ENCODE measurements around the gene ZNF213. TPM values are rescaled to one million over a fixed set of nuclear protein-coding genes. Genes with fewer than 3 reads are reported as not detected.

Gene ZNF213
- total and polyA plus RNA-seq, 10 donors = 2.4 to 11.4 (median 7.7) TPM

GRCh38 chr16:3149630-3150345, 15.0 kb downstream of the ZNF213 start:
- intact Hi-C loops (cut with DNase I; ENCODE audit: low total_unique reads) = no loop called here
- Histone ChIP-seq H3K4me1 (peaks cover 6 to 64% (median 44%) of the 10 kb centered on the region in 6 donors), H3K4me3 (peak overlapping the region; percentile 52 to 74 (median 64)), H3K27me3 (replicated peaks in 1 of 7) (peaks cover 0 to 24% (median 0%) of the 10 kb centered on the region in 7 donors), H3K36me3 (no peaks in the 10 kb centered on the region), H3K27ac (peak overlapping the region; percentile 73 to 87 (median 82)), H3K9me3 (peaks cover 0 to 17% (median 11%) of the 10 kb centered on the region in 8 donors)
- peak; percentile 90 for DNase-seq
- 0 to 6% (median 4%) methylated on average over 24 to 41 of the region's 41 CpGs for WGBS, 5 donors
- TF ChIP-seq POLR2AphosphoS5 (IDR thresholded peaks at IDR 0.05) = peak in 1 of 3 donors; percentile 50
- peak in 9 of 11 experiments; percentile 8 to 55 (median 40) for TF ChIP-seq CTCF (IDR thresholded peaks at IDR 0.05 in 8 of 11, conservative IDR thresholded peaks at IDR 0.05 in 3 of 11)
- TF ChIP-seq POLR2A (IDR thresholded peaks at IDR 0.05) = no peak

GRCh38 chr16:3150346-3151218, 15.8 kb downstream of the ZNF213 start:
- Histone ChIP-seq H3K4me1 (peaks cover 6 to 57% (median 38%) of the 10 kb centered on the region in 6 donors), H3K36me3 (no peaks in the 10 kb centered on the region), H3K27me3 (replicated peaks in 1 of 7) (peaks cover 0 to 24% (median 0%) of the 10 kb centered on the region in 7 donors), H3K27ac (peak overlapping the region; percentile 73 to 87 (median 82)), H3K4me3 (peak overlapping the region; percentile 52 to 74 (median 64)), H3K9me3 (peaks cover 0 to 25% (median 17%) of the 10 kb centered on the region in 8 donors)
- 1 to 3% (median 1%) methylated on average over 30 to 62 of the region's 62 CpGs for WGBS, 5 donors
- intact Hi-C loops (cut with DNase I; ENCODE audit: low total_unique reads) = no loop called here
- DNase-seq = peak; percentile 98
- no peak for TF ChIP-seq POLR2A (IDR thresholded peaks at IDR 0.05)
- TF ChIP-seq POLR2AphosphoS5 (IDR thresholded peaks at IDR 0.05) = peak; percentile 64 to 80 (median 76)
- TF ChIP-seq CTCF (IDR thresholded peaks at IDR 0.05 in 8 of 11, conservative IDR thresholded peaks at IDR 0.05 in 3 of 11) = peak in 1 of 11 experiments; percentile 12

GRCh38 chr16:3152027-3152276, 17.1 kb downstream of the ZNF213 start:
- H3K27me3 ChIP-seq (replicated peaks in 1 of 7) = peaks cover 0 to 24% (median 0%) of the 10 kb centered on the region in 7 donors
- H3K4me3 ChIP-seq = peak overlapping the region; percentile 3 to 74 (median 59)
- intact Hi-C loops (cut with DNase I; ENCODE audit: low total_unique reads) = no loop called here
- H3K27ac ChIP-seq = peak overlapping the region; percentile 1 to 71 (median 66)
- H3K36me3 ChIP-seq = no peaks in the 10 kb centered on the region
- peaks cover 0 to 38% (median 25%) of the 10 kb centered on the region in 8 donors for H3K9me3 ChIP-seq
- TF ChIP-seq CTCF (IDR thresholded peaks at IDR 0.05 in 8 of 11, conservative IDR thresholded peaks at IDR 0.05 in 3 of 11) = no peak
- TF ChIP-seq POLR2AphosphoS5 (IDR thresholded peaks at IDR 0.05) = no peak
- no peak for TF ChIP-seq POLR2A (IDR thresholded peaks at IDR 0.05)
- DNase-seq = no peak
- WGBS, 5 donors = 1 to 6% (median 3%) methylated on average over 15 of the region's 15 CpGs
- H3K4me1 ChIP-seq = peaks cover 6 to 54% (median 36%) of the 10 kb centered on the region in 6 donors
